ENCODE results near the gene ACSBG1.
A peak's percentile ranks its signal among the peaks of the same experiment; 100 is the strongest.
"Not testable (repeated sequence)": the region's sequence is repeated elsewhere in the genome, so short reads cannot be mapped to it uniquely, and the experiment has no call there.

The ACSBG1 gene

GRCh38 chr15:78170848-78171773, 63.3 kb downstream of the ACSBG1 start:
- DNase-seq (ENCODE audit: low read depth in 2 of 3, low spot score in 1 of 3), result no peak

- DNase-seq (ENCODE audit: low read depth in 2 of 3, low spot score in 1 of 3), result no peak
These were observed 65.8 kb downstream of the ACSBG1 start for GRCh38 chr15:78168608-78169007.

- peak in 1 of 3 donors; percentile 36 for DNase-seq (ENCODE audit: low read depth in 2 of 3, low spot score in 1 of 3)
These were observed 67.0 kb downstream of the ACSBG1 start for GRCh38 chr15:78167227-78167888.

DNA sequence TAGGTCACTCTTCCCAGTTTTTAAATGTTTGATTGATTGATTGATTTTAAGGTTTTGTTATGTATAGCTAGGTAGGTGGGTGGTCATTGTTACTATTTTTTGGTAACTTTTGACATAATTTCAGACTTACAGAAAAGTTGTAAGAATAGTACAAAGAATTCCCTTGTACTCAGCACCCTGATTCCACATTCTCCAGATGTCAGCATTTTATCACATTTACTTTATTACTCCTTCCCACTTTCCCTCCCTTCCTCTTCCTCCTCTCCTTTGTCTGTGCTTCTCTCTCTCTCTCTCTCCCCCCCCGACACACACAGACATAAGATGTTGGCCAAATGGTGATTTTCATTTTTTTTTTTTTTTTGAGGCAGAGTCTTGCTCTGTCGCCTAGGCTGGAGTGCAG, 70.4 kb downstream of the ACSBG1 start:
- DNase-seq (ENCODE audit: low read depth in 2 of 3, low spot score in 1 of 3), result no peak

- no peak for DNase-seq (ENCODE audit: low read depth in 2 of 3, low spot score in 1 of 3)
These were observed 72.3 kb downstream of the ACSBG1 start for GRCh38 chr15:78162038-78162437.

- DNase-seq (ENCODE audit: low read depth in 2 of 3, low spot score in 1 of 3), result no peak
These were observed 75.0 kb downstream of the ACSBG1 start for GRCh38 chr15:78159395-78159794.

DNA sequence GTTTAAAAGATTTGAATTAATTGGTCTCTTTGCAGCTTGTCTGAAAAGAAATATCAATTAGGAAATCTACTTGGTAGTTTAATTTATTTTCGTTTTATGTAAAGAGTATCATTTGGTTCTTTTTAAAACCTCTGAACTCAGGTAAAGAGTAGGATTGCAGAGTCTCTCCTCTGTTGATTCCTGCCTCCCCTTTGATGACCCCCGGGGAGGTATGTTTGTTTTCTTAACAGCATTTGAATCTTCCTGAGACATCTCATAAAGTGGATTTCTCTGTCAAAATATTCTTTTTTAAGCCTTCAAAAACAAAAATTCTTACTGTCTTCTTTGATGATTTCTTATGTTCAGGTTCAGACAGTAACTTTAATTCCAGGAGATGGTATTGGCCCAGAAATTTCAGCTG, 77.2 kb downstream of the ACSBG1 start:
- no peak for DNase-seq (ENCODE audit: low read depth in 2 of 3, low spot score in 1 of 3)

GRCh38 chr15:78156653-78157052, 77.7 kb downstream of the ACSBG1 start:
- no peak for DNase-seq (ENCODE audit: low read depth in 2 of 3, low spot score in 1 of 3)

GRCh38 chr15:78155355-78155939, 78.9 kb downstream of the ACSBG1 start:
- DNase-seq (ENCODE audit: low read depth in 2 of 3, low spot score in 1 of 3), result no peak

DNA sequence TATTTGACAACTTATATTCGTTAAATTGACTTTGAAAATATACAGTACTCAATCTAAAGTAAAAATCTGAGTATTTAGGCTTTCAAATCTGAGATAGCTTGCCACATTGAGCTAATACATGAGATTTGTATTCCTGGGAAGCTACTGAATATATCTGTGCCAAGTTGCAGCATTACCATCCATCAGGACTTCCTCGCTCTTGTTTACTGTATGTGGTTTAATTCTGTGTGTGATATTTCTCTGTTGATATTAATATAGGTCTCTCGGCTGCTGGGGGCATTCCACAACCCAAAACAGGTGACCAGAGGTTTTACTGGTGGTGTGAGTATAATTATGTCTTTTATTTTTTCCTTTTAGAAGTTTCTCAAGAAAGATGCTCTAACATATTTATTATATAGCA, 79.4 kb downstream of the ACSBG1 start:
- no peak for DNase-seq (ENCODE audit: low read depth in 2 of 3, low spot score in 1 of 3)

- DNase-seq (ENCODE audit: low read depth in 2 of 3, low spot score in 1 of 3), result not testable (repeated sequence)
These were observed 83.3 kb downstream of the ACSBG1 start for GRCh38 chr15:78151075-78151474.

DNA sequence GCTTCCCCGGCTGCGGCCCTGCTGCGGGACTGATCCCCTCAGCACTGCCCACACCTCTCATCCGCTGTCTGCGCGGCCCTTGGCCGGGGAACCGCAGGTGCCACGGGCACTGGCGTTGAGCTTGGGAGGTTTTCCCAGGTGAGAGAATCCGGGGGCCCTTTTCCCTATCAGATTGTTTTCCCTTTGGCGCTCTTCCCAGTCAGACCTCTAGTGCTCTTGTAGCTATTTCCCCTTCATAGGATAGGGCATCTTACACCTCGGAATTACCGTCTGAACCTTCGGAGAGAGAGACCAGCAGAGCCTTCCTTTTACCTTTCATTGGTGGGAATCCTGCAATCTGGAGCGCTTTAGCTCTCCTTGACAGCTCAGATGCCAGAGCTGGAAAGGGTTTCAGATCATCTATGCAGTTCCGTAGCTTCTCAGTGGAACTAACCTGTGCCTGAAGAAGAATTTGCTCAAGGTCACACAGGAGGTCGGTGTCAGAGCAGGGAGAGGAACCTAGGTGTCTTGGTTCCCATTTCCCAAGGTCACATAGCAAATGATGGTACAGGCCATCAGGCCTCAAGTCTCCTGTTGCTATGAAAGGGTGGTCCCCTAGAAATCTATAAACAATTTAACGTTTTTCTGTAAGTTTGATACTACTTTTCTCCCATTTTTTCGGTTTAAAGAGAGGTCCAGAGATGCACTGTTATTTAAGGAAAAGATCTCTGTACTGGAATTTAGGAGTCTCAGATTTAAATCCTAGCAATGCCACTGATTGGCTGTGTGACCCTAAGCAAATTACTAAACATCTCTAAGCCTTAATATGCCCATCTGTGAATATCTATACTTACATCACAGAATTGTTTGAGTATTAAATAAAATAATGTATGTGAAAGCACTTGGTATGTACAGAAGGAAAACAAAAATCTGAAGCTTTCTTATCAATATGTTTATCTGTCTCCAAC, 84.3 kb downstream of the ACSBG1 start:
- DNase-seq (ENCODE audit: low read depth in 2 of 3, low spot score in 1 of 3), result no peak

DNA sequence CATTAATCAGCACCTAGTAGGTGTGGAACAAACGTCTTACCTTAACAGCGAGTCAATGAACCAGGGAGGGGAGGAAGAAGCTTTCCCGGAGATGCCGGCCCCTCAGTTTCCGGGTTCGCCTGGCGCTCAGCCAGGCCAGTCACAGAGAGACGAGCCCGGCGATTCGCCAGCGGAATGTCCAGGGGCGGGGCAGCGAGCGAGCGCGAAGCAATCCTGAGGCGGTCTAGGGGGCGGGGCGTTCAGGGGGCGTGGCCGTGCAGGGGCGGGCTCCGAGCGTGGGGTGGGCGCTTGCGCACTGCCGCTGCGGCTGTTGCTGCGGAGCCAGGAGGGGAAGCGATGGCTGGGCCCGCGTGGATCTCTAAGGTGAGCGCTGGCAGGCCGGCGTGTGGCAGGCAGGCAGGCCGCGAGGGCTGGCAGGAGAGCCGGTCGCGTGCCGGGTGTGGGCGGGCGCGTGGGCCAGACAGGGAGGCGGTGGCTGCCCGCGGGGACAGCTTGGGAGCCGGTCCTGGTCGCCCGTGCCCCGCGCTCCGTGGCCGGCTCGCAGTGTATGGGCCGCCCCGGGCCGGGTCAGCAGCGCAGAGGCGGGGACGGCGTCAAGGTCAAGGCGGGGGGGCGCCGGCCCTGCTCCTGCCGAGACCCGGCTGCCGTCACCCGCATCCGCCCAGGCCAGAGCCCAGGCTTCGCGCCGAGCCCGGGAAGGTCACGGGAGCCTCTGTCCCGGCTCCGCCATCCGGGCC, 85.1 kb downstream of the ACSBG1 start, which contains the start of gene IDH3A:
TSS of gene IDH3A (plus strand) at position 295 of the 737 bp plus-strand sequence. CDS start at position 337, 42 bp downstream.
- DNase-seq (ENCODE audit: low read depth in 2 of 3, low spot score in 1 of 3), result peak; percentile 99 to 100 (median 100)

DNA sequence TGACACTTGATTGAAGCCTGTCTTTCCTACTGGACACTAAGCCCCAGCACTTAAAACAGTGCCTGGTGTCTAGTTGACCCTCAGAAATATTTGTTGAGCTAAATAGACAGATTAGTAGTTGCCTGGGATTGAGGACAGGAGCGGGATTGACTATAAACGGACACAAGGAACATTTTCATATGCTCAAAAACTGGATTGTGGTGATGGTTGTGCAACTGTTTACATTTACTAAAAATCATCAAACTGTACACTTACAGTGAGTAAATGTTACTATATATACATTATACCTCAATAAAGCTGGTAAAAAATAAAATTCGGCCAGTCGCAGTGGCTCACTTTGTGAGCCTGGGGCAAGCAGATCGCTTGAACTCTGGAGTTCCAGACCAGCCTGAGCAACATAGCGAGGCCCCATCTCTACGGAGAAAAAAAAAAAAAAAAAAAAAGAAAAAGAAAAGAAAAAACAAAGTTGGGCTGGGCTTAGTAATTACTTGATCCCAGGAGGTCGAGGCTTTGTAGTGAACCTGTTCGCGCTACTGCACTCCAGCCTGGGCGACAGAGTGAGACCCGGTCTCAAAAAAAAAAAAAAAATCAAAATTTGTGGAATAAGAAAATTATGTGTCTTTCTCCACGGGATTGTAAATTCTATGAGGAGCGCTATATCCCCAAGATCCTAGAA, 85.8 kb downstream of the ACSBG1 start:
- DNase-seq (ENCODE audit: low read depth in 2 of 3, low spot score in 1 of 3), result no peak

GRCh38 chr15:78147566-78147965, 86.8 kb downstream of the ACSBG1 start:
- DNase-seq (ENCODE audit: low read depth in 2 of 3, low spot score in 1 of 3), result no peak

DNA sequence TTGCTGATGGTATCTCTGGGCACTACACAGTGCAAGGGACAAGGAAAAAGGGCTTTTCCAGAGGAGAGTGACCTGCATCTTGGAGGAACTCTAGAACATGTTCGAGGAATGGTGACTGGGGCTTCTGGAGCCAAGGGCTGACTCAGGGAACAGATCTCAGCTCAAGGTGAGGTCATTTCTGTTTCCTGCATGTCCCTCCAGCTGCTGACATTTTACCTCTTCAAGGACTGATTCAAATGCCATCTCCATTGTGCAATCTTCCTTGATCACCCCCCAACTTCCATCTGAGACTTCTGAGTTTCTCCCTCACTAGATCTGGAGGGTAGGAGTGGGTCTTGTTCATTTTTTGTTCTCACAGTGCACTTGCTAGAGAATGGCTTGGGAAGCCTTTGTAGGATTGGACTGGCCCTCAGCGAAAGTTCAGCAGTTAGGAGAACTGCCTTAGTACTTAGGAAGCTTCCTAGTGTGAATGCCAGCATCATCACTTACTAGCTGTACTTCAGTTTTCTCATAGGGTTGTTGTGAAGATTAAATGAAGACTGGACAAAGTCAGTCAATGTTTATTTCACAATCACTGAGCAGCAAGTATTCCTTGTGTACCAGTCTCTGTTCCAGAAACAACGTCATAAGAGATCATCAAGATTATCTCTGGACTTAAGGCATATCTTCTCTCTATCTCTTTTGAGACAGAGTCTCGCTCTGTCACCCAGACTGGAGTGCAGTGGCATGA, 87.8 kb downstream of the ACSBG1 start:
- no peak for DNase-seq (ENCODE audit: low read depth in 2 of 3, low spot score in 1 of 3)

DNA sequence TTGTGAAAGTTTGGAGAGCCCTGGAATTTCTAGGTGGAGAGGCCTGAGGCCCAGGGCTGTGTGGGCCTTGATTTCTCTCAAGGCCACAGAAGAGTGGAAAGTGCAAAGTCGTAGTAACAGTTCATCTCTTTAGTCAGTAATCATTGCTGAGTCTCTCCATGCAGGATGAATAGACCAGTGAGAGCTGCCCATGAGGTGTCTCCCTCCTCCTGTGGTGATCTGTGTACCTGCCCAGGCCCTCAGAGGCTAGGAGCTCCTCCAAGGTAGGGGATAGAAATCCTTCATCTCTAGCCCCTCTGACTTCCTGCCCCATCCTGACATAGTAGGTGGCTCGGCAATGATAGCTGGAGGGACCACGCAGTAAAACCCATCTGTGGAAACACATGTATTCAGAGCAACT, 92.0 kb downstream of the ACSBG1 start:
- DNase-seq (ENCODE audit: low read depth in 2 of 3, low spot score in 1 of 3), result no peak

DNA sequence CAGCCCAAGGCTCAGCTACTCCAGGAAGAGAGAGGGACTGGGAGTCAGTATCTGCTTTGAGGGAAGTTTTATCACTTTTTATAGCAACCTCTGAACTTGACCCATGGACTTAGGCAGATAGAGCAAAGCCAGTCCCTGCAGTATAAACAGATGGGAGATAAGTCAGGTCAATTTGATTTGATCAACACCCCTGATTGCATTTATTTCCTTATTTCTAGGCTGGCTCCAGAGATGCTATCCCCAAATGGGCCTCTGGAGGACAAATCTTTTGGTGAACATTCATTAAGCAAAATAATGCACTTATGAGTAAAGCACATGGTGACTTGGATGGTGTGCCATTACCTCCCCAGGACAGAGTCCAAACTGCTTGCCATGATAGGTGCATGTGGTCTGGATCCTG, 94.1 kb downstream of the ACSBG1 start:
- no peak for DNase-seq (ENCODE audit: low read depth in 2 of 3, low spot score in 1 of 3)

GRCh38 chr15:78139578-78139977, 94.8 kb downstream of the ACSBG1 start:
- no peak for DNase-seq (ENCODE audit: low read depth in 2 of 3, low spot score in 1 of 3)

Data from stimulated activated CD4-positive, alpha-beta T cell treated with anti-CD3 and anti-CD28 coated beads, Interleukin-12 subunit alpha, Interleukin-12 subunit beta, amount 100 ng/mL, for 48 hours (primary cell).